OCI-LY3 (cell line): ENCODE data around the gene CEP112.

Experiments used
- H2AFZ ChIP-seq: fragments of 200-600, 300-600 bp; shearing (Covaris generic); 2 replicates; pipeline ENCODE4 v1.6.0; 2014; ENCODE audit warnings: antibody characterized with exemption, low read depth, low read length
- H3K27ac ChIP-seq: fragments of 200-600, 300-600 bp; sonication (generic); 2 replicates; pipeline ENCODE4 v1.5.1; 2014; ENCODE audit warnings: mild to moderate bottlenecking, low read length, moderate library complexity, mixed read lengths
- H3K27me3 ChIP-seq: fragments of 200-600, 300-600 bp; sonication (generic); 2 replicates; pipeline ENCODE4 v1.6.1; 2014; ENCODE audit warnings: low read depth, low read length, mixed read lengths
- H3K36me3 ChIP-seq: fragments of 200-600, 300-600 bp; sonication (generic); replicated peaks from 2 replicates; pipeline ENCODE3; 2014; ENCODE audit warnings: low read depth, low read length, mixed read lengths
- H3K4me1 ChIP-seq: fragments of 300-600, 200-600 bp; sonication (generic); 2 replicates; pipeline ENCODE4 v1.6.1; 2014; ENCODE audit warnings: low read length, mixed read lengths
- H3K4me2 ChIP-seq: fragments of 200-600, 300-600 bp; sonication (generic); 2 replicates; pipeline ENCODE4 v1.6.1; 2014; ENCODE audit warnings: low read length, mixed read lengths
- H3K4me3 ChIP-seq: fragments of 300-600, 200-600 bp; sonication (generic); 2 replicates; pipeline ENCODE4 v1.5.1; 2014; ENCODE audit warnings: antibody characterized with exemption, mild to moderate bottlenecking, low read length, moderate library complexity
- H3K79me2 ChIP-seq: fragments of 300-600, 200-600 bp; shearing (Covaris generic); 2 replicates; pipeline ENCODE4 v1.6.1; 2014; ENCODE audit warnings: mild to moderate bottlenecking, low read length, mixed read lengths
- H3K9ac ChIP-seq: fragments of 300-600, 200-600 bp; shearing (Covaris generic); 2 replicates; pipeline ENCODE4 v1.6.0; 2014; ENCODE audit warnings: mild to moderate bottlenecking, low read length, moderate library complexity
- H3K9me3 ChIP-seq: fragments of 200-600, 300-600 bp; shearing (Covaris generic); 2 replicates; pipeline ENCODE4 v1.6.1; 2014; ENCODE audit warnings: low read length, mixed read lengths; ENCODE audit not compliant: insufficient read depth
- H4K20me1 ChIP-seq: fragments of 200-600, 300-600 bp; sonication (generic); 2 replicates; pipeline ENCODE4 v1.6.1; 2016; ENCODE audit warnings: low read length, mixed read lengths; ENCODE audit not compliant: insufficient read depth
- CTCF ChIP-seq: fragments of 200-600, 300-600 bp; sonication (generic); IDR thresholded peaks from 2 replicates; pipeline ENCODE4 v1.5.1; 2014; ENCODE audit warnings: antibody characterized with exemption, low read length, low read depth
- EZH2phosphoT487 ChIP-seq: fragments of 200-600 bp; shearing (Covaris generic); IDR thresholded peaks from 2 replicates; pipeline ENCODE4 v1.6.1; 2018; ENCODE audit warnings: antibody characterized with exemption, mixed run types, low read depth

The CEP112 gene

GRCh38 chr17:65931246-65932149 lies 260.4 kb downstream of the CEP112 start:
- H3K27ac ChIP-seq: no peak overlapping the region
- H2AFZ ChIP-seq: no peak overlapping the region
- H3K27me3 ChIP-seq: no peaks in the 10 kb centered on the region
- no peaks in the 10 kb centered on the region for H3K4me1 ChIP-seq
- TF ChIP-seq EZH2phosphoT487: no peak
- TF ChIP-seq CTCF: no peak
- no peaks in the 10 kb centered on the region for H3K79me2 ChIP-seq
- peaks cover 10% of the 10 kb centered on the region; the same call in 1 of the 2 replicates for H3K9me3 ChIP-seq
- no peak overlapping the region for H3K4me3 ChIP-seq
- H4K20me1 ChIP-seq: no peaks in the 10 kb centered on the region
- H3K36me3 ChIP-seq: no peaks in the 10 kb centered on the region
- H3K4me2 ChIP-seq: no peak overlapping the region
- H3K9ac ChIP-seq: no peak overlapping the region

- Histone ChIP-seq H3K79me2 (no peaks in the 10 kb centered on the region), H3K27ac (no peak overlapping the region), H2AFZ (no peak overlapping the region), H3K27me3 (no peaks in the 10 kb centered on the region), H3K9me3 (peaks cover 15% of the 10 kb centered on the region; the same call in 1 of the 2 replicates), H3K4me1 (no peaks in the 10 kb centered on the region), H3K4me2 (no peak overlapping the region), H4K20me1 (no peaks in the 10 kb centered on the region), H3K9ac (no peak overlapping the region), H3K36me3 (no peaks in the 10 kb centered on the region), H3K4me3 (no peak overlapping the region)
- TF ChIP-seq EZH2phosphoT487: no peak
- TF ChIP-seq CTCF: no peak
Measured at GRCh38 chr17:65930140-65930730, 261.7 kb downstream of the CEP112 start.

- H3K9ac ChIP-seq: no peak overlapping the region
- no peak overlapping the region for H3K4me2 ChIP-seq
- no peak overlapping the region for H3K27ac ChIP-seq
- no peaks in the 10 kb centered on the region for H3K36me3 ChIP-seq
- TF ChIP-seq CTCF (no peak), EZH2phosphoT487 (no peak)
- no peaks in the 10 kb centered on the region for H4K20me1 ChIP-seq
- no peaks in the 10 kb centered on the region for H3K27me3 ChIP-seq
- H3K9me3 ChIP-seq: 0 out of 2 replicates have a peak, but pooled peaks cover 4% of the 10 kb centered on the region
- no peak overlapping the region for H3K4me3 ChIP-seq
- no peak overlapping the region for H2AFZ ChIP-seq
- no peaks in the 10 kb centered on the region for H3K79me2 ChIP-seq
- no peaks in the 10 kb centered on the region for H3K4me1 ChIP-seq
Measured at GRCh38 chr17:65926599-65926998, 265.3 kb downstream of the CEP112 start.

- no peak overlapping the region for H3K4me3 ChIP-seq
Measured at GRCh38 chr17:65925606-65926307, 266.2 kb downstream of the CEP112 start.

More at GRCh38 chr17:65925606-65926307, 266.2 kb downstream of the CEP112 start:
- H3K9me3 ChIP-seq: 0 out of 2 replicates have a peak, but pooled peaks cover 4% of the 10 kb centered on the region
- H3K4me2 ChIP-seq: no peak overlapping the region
- no peaks in the 10 kb centered on the region for H3K79me2 ChIP-seq
- no peaks in the 10 kb centered on the region for H3K36me3 ChIP-seq
- no peaks in the 10 kb centered on the region for H3K27me3 ChIP-seq
- H3K9ac ChIP-seq: no peak overlapping the region
- TF ChIP-seq EZH2phosphoT487 (no peak), CTCF (no peak)
- peaks cover 7% of the 10 kb centered on the region for H3K4me1 ChIP-seq
- H2AFZ ChIP-seq: no peak overlapping the region
- H4K20me1 ChIP-seq: no peaks in the 10 kb centered on the region
- H3K27ac ChIP-seq: no peak overlapping the region
